GM18858 (cell line): Measurements from ENCODE around the gene PROB1.
"Not testable (repeated sequence)": the region's sequence is repeated elsewhere in the genome, so short reads cannot be mapped to it uniquely, and the experiment has no call there.

Experiments
- ATAC-seq: cut with Tn5 transposase; IDR thresholded peaks from one replicate; pipeline ENCODE4 v1.9.1; 2021; ENCODE audit not compliant: unreplicated experiment

The PROB1 gene

GRCh38 chr5:139413153-139413552 is 18.2 kb upstream of the PROB1 start:
- ATAC-seq = no peak

- no peak for ATAC-seq
Measured at GRCh38 chr5:139410993-139411828, 16.3 kb upstream of the PROB1 start.

- no peak for ATAC-seq
Measured at GRCh38 chr5:139410121-139410992, 15.5 kb upstream of the PROB1 start.

GRCh38 chr5:139409116-139409515 is 14.2 kb upstream of the PROB1 start:
- not testable (repeated sequence) for ATAC-seq

- ATAC-seq = no peak
Measured at GRCh38 chr5:139408191-139408590, 13.3 kb upstream of the PROB1 start.

GRCh38 chr5:139407517-139407916 is 12.6 kb upstream of the PROB1 start:
- ATAC-seq = no peak

- ATAC-seq = no peak
Measured at GRCh38 chr5:139406963-139407362, 12.1 kb upstream of the PROB1 start.

- no peak for ATAC-seq
Measured at GRCh38 chr5:139404484-139404840, 9.6 kb upstream of the PROB1 start.

- ATAC-seq = peak; percentile 59
Measured at GRCh38 chr5:139403787-139404483, 9.0 kb upstream of the PROB1 start, which contains the start of gene SPATA24. Gene SPATA24, minus strand, starts transcription at chr5:139404089. Its CDS starts 29 bp downstream, at chr5:139404060.

- no peak for ATAC-seq
Measured at GRCh38 chr5:139403418-139403786, 8.5 kb upstream of the PROB1 start.

GRCh38 chr5:139402561-139403158 is 7.8 kb upstream of the PROB1 start:
- no peak for ATAC-seq

GRCh38 chr5:139401546-139401945 is 6.6 kb upstream of the PROB1 start:
- ATAC-seq = no peak

- peak; percentile 32 for ATAC-seq
Measured at GRCh38 chr5:139399501-139400121, 4.7 kb upstream of the PROB1 start.

- no peak for ATAC-seq
Measured at GRCh38 chr5:139397921-139398320, 3.0 kb upstream of the PROB1 start.

- ATAC-seq = no peak
Measured at GRCh38 chr5:139396691-139397090, 1.8 kb upstream of the PROB1 start.

GRCh38 chr5:139395844-139396640 is 1.1 kb upstream of the PROB1 start:
- ATAC-seq = no peak

GRCh38 chr5:139394123-139394653 is 716 bp downstream of the PROB1 start:
- ATAC-seq = no peak

- no peak for ATAC-seq
Measured at GRCh38 chr5:139393497-139394122, 1.3 kb downstream of the PROB1 start.
